ENCODE results near the gene PUSL1. TPM values are rescaled to one million over a fixed set of nuclear protein-coding genes. Genes with fewer than 3 reads are reported as not detected.
A peak's percentile ranks its signal among the peaks of the same experiment; 100 is the strongest.

PUSL1 gene
- total RNA-seq, 1 experiment from 2014 or later, result 18.9 TPM

GRCh38 chr1:1329304-1330210 is 21.2 kb downstream of the PUSL1 start:
- no TSS peak for BruUV-seq (replicated peaks)
- Histone ChIP-seq H3K9me3 (ENCODE audit: insufficient read depth, low read depth) (no peaks in the 10 kb centered on the region), H3K27ac (no peak overlapping the region), H3K9me2 (ENCODE audit: insufficient read depth) (no peaks in the 10 kb centered on the region), H4K20me1 (ENCODE audit: insufficient read depth) (peaks cover 4% of the 10 kb centered on the region; the same call in 1 of the 2 replicates), H3F3A (ENCODE audit: insufficient read depth, low read depth) (peaks cover 41% of the 10 kb centered on the region; the same call in 1 of the 2 replicates), H3K27me3 (ENCODE audit: insufficient read depth, low read depth) (no peaks in the 10 kb centered on the region), H3K36me3 (ENCODE audit: low read depth) (no peaks in the 10 kb centered on the region), H3K4me2 (0 out of 2 replicates have a peak overlapping the region, but pooled peaks have one; percentile 65), H3K4me3 (no peak overlapping the region), H2AFZ (no peak overlapping the region), H3K79me2 (ENCODE audit: low read depth) (peaks cover 27% of the 10 kb centered on the region), H3K4me1 (replicated peaks; ENCODE audit: insufficient read depth) (peaks cover 26% of the 10 kb centered on the region)
- ChIA-PET CTCF (no interaction called here), POLR2A (ENCODE audit: unreplicated experiment) (no interaction called here)
- intact Hi-C loops (cut with micrococcal nuclease; ENCODE audit: unreplicated experiment), result loop anchor here (2.0 kb wide), 1 partner anchor 15 kb away; no protein-coding TSS in a partner anchor
- DNase-seq, result no peak
- TF ChIP-seq CTCF (conservative IDR thresholded peaks at IDR 0.05) (no peak), EZH2 (IDR thresholded peaks at IDR 0.05; ENCODE audit: low read depth) (no peak)

- H3K27ac ChIP-seq, result peak overlapping the region; percentile 10; the same call in 1 of the 2 replicates
- ChIA-PET POLR2A (ENCODE audit: unreplicated experiment) (no interaction called here), CTCF (no interaction called here)
These were observed 22.1 kb downstream of the PUSL1 start for GRCh38 chr1:1330366-1331067.

More at GRCh38 chr1:1330366-1331067, 22.1 kb downstream of the PUSL1 start:
- Histone ChIP-seq H3K36me3 (ENCODE audit: low read depth) (no peaks in the 10 kb centered on the region), H2AFZ (no peak overlapping the region), H4K20me1 (ENCODE audit: insufficient read depth) (peaks cover 4% of the 10 kb centered on the region; the same call in 1 of the 2 replicates), H3K4me3 (no peak overlapping the region), H3K27me3 (ENCODE audit: insufficient read depth, low read depth) (no peaks in the 10 kb centered on the region), H3K9me2 (ENCODE audit: insufficient read depth) (no peaks in the 10 kb centered on the region), H3F3A (ENCODE audit: insufficient read depth, low read depth) (peaks cover 35% of the 10 kb centered on the region; the same call in 1 of the 2 replicates), H3K4me1 (replicated peaks; ENCODE audit: insufficient read depth) (peaks cover 26% of the 10 kb centered on the region), H3K9me3 (ENCODE audit: insufficient read depth, low read depth) (no peaks in the 10 kb centered on the region), H3K79me2 (ENCODE audit: low read depth) (peaks cover 19% of the 10 kb centered on the region), H3K4me2 (peak overlapping the region; percentile 65)
- no TSS peak for BruUV-seq (replicated peaks)
- no peak for TF ChIP-seq EZH2 (IDR thresholded peaks at IDR 0.05; ENCODE audit: low read depth)
- no peak for TF ChIP-seq CTCF (conservative IDR thresholded peaks at IDR 0.05)
- intact Hi-C loops (cut with micrococcal nuclease; ENCODE audit: unreplicated experiment), result loop anchor here (2.0 kb wide), 1 partner anchor 14 kb away; no protein-coding TSS in a partner anchor
- peak in 1 of 2 experiments; percentile 73 for DNase-seq
